Hematopoietic multipotent progenitor cell treated with erythropoietin and hydrocortisone succinate and interleukin-3 and kit ligand, for 6 days (in vitro differentiated cells): ENCODE data around the gene PALLD.

ENCODE experiments used
- DNase-seq: peaks from one replicate; pipeline ENCODE4 v3.0.0-alpha.2; 2015

Gene PALLD

DNA sequence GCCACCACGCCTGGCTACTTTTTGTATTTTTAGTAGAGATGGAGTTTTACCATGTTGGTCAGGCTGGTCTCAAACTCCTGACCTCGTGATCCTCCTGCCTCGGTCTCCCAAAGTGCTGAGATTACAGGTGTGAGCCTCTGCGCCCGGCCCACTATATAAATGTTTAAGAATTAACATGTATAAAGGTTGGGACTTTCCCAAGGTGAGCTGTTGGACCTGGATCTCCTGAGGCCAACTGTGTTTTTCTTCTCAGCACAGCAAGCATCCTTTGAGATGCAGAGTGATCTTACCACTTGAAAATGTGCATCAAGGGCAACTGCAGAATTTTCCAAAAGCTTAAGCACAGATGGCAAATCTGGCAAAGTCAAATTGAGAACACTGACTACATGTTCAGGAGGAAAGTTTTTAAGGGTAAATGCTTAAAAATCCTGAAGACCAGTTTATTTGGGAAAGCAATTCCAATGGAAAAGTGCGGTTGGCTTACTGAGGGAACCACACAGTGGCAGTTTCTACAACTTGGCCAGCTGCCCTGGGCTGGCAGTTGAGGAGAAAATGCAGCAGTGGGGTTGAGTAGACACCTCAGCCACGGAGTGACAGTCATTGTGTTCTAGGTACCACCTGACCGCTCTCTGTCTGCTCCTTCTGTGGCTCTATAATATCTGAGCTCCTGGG lies 344.3 kb downstream of the PALLD start:
- DNase-seq: no peak

DNA sequence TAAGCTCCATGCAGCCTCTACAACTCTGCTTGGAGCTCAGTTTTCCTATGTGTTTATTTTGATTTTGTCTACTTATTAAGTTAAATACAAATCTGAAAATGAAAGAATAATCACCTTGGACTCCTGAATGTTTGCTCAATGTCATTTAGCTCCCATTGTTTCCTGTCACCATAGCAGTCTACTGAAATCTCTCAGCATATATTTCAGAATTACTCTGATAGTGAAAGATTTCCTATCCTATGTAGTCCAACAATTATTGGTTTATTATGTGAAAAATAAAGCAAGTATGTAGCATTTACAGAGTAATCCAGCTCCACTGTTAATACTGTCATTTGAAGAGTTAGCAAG lies 344.8 kb downstream of the PALLD start:
- DNase-seq: no peak

DNA sequence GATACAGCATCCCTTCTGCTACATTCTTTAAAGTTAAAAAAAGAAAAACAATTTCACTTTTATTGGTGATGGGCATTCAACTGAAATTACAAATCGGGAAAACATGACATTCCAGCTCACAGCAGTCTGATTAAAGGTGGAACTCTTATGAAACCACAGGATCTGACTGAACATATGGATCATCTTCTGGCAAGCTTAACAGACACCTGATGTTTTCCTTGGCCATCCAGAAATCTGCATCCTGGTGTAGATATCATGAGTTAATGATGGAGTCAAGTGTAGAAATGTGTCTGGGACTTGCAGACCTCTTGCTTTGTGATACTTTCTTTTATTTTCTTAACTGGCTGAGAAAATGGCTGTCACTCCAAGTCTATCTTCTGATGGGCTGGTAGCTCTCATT lies 345.3 kb downstream of the PALLD start:
- no peak for DNase-seq

DNA sequence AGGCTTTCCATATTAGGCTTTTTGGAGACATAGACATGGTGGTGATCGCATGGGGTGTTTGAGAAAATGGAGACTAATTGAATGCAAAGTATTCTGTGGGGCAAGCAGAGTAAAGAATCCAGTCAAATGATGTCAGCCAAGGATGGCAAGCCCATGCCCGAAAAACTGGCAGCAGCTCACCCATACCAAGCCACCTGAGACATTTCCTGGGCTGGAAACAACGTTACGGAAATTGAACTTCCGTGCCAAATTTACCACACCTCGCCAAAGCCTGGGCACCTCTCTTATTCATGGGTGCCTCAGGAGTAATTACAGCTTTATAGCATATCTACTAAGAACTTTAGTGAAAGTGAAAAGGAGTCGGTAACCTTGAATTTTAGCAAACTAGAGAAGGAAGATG lies 346.8 kb downstream of the PALLD start:
- DNase-seq: no peak

DNA sequence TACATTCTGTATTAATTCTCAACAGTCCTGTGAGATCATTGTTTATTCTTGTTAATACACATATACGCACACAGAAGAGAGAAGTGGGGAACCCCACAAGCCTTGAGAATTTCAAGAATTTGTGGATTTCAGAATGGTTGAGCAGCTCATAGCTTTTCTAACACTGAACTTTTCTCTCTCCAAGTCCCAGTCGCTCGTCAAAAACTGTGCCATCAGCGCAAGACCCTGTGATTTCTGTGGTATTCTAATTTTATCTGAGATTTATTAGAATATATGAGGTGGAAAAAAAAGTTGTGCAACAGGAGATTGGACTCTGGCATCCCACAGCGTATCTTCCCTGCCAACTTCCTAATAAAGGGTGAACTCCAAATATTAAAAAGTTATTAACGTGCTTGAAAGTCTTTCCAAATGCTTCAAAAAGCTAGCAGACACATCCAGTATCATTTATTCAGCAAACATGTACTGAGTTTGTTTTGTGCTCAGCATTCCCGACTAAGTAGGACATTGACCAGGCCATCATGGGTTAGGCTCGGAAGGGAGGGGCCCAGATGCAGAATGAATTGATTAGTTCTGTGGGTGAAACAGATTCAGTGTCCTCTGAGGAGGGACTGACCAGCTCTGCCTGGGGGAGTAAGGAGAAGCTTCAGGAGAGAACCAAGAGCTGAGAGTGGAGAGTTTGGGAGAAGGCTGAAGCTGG lies 347.6 kb downstream of the PALLD start:
- DNase-seq: no peak

DNA sequence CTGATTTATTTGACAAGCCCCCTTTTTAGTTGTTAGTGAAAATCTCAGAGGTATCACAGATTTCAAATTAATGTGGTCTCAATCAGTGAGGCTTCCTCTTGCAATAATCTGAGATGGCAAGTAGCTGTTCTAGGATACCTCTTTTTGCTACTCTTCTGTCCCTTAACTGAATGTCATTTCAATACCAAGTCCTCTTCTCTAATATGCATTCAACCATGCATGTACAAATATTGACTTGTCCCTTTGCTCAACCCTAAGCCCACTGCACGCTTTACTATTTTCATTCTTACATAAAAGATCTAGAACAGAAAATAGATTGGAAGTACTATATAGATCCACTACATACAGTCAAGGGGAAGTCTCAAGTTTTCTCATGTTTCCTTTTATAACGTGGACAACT lies 349.0 kb downstream of the PALLD start:
- no peak for DNase-seq

DNA sequence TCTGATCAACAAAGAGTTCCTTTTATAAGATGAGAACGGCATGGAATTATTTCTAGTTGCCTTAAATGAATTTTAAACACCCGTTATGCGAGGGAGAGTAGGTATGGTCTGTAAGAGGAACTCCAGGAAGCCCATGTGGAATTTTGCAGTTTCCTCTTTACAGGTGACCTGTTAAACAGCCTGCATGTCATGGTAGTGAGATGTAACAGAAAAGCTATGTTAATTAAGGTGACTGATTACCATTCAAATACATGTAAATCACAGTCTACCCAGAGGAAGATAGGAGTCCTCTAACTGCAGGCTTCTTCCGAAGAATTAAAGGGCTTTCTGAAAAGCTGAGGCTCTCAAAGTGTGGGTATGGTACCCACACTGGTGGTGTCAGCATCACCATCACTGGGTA lies 349.6 kb downstream of the PALLD start:
- DNase-seq: no peak

DNA sequence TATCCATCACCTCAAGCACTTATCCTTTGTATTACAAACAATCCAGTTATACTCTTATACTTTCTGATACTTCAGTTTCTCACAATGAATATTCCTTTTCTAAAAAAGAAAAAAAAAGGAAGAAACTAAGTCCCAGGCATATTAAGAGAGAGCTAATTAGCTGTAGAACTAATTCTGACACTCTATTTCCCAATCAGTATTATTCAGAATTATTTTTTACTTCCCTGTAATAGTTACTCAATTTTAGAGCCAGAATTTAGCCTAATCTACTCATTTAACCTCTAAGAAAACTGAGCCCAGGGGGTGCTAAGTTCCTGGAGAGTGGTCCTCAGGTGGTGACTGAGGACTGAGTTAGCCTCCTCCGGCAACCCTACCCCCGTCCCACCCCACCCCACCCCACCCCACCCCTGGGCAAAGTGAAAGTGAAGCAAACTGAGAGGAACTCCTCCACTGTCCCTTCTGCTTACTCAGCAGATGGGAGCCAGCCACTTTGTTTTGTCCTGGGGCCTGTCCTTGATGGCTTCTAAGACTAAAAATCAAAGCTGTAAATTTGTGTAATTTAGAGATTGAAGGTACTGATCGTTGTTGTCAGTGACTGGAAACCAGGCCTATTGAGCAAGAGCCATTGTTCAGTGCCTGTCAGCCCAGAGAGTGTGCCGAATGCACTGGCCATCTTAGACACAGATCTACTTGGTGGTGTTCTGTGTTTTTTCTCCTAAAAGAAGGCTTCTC lies 351.1 kb downstream of the PALLD start:
- DNase-seq: peak; percentile 20

GRCh38 chr4:168849030-168849675 lies 352.3 kb downstream of the PALLD start:
- no peak for DNase-seq

DNA sequence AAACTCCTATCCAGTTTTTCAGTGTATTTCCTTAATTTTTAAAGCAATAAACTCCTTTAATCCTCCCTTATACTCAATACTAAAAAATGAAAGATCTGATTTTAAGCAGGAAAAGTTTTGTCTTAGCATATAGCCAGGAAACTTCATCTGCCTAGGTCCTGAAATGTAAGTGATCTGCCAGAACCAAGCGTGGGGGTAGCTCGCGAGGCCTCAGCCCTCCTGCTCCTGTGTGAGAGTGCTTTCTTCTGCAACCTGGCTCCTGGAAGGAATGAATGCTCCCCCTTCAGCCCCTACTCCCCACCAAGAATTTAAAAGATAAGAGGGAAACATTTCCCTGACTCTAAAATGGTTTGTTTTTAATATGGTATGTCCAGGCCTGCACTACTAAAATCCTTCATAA lies 353.1 kb downstream of the PALLD start:
- no peak for DNase-seq

DNA sequence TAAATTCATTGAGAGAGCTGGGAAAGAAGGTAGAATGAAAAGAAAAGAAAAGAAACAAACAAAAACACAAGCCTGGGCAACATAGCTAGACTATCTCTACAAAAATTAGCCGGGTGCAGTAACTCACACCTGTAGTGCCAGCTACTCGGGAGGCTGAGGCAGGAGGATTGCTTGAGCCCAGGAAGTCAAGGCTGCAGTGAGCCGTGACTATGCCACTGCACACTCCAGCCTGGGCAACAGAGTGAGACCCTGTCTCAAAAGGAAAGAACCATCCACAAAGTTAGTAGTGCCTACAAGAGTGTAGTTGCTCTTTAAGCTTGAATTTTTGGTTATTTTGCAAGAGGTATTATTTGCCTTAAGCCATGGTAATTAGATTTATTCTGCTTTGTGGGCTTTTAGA lies 355.5 kb downstream of the PALLD start:
- DNase-seq: no peak

DNA sequence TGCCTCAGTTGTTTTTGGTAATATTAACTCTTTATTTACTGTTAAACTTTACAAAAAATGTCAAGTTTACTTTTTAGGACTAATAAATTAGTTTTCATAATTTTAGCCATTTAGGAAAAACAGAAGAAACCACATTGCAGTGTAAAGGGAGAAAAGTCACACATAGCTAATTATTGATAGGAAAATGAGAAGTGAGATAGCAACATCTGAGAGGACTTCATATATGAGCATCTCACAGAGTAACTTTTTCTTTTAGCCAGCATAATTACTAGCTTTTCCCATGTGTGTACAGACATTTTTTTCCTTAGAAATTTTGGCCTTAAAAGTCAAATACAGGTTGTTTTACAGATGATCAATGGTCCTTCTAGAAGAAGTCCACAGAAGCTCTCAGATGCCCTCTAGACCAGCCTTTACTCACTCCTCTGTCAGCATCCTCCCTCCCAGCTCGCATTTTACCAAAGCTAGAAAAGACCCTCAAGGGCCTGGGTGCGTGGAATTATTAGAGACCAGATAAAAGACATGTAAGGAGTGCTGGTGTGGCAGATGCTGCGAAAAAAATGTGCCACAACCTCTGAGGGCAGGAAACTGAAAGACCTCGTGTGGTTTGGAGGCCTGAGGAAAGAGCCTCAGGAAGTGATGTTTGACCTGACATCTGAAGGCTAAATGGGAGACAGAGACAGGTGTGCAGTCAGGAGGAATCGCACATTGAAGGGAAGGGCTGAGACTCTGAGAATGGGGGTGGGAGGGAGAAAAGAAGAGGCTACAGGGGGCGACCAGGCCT lies 356.3 kb downstream of the PALLD start:
- DNase-seq: no peak

GRCh38 chr4:168853770-168854169 lies 356.9 kb downstream of the PALLD start:
- no peak for DNase-seq

DNA sequence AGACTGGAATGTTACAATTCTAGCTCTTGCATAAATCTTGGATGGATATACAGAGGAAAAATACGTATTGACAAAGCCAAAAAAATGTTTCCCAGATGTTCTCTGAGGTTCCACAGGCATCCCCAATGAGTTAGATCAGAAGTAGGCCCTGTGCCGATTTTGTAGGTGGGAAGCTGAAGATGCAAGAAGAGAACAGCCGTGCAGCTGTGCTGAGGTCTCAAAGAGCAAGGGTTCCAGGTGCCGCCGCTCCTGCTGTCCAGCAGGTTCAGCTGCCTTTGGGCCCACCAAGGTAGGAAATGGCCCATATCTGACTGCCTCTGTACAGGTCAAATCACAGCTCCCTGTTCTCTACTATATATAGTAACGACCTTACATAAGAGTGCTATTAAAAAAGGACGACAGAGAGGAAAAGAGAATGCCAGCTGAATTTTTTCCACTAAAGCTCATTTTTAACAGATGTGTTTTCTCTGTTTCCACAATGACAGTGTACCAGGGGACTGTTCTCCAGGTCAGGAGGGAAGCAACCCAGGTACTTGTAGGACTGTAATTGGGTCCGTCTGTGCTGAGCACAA lies 357.6 kb downstream of the PALLD start:
- DNase-seq: no peak

DNA sequence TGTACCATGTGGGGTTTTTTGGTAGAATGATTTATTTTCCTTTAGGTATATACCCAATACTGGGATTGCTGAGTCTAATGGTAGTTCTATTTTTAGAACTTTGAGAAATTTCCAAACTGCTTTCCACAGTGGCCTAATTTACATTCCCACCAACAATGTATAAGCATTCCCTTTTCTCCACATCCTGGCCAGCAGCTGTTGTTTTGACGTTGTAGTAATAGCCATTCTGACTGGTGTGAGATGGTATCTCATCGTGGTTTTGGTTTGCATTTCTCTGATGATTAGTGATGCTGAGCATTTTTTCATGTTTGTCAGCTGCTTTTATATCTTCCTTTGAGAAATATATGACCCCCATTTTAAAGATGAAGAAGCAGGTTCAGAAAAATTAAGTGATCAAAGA lies 359.5 kb downstream of the PALLD start:
- DNase-seq: no peak

DNA sequence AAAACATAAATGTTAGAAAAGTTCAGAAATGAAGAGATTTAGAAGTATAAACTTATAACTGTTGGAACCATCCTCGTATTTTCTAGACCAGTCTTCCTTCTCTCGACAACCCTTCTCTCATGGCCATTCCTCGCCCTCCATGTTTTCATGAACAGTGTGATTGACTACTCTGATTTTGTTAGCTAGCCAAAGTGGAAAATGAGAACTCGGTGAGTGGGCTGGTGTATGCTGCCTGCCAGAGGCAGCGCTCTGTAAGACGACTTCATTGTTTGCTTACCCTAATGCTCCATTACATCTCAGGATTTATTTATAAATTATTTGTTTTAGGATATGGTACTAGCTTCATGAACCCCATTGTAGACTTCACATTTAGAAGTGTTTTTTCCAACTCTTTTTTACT lies 360.2 kb downstream of the PALLD start:
- DNase-seq: no peak

DNA sequence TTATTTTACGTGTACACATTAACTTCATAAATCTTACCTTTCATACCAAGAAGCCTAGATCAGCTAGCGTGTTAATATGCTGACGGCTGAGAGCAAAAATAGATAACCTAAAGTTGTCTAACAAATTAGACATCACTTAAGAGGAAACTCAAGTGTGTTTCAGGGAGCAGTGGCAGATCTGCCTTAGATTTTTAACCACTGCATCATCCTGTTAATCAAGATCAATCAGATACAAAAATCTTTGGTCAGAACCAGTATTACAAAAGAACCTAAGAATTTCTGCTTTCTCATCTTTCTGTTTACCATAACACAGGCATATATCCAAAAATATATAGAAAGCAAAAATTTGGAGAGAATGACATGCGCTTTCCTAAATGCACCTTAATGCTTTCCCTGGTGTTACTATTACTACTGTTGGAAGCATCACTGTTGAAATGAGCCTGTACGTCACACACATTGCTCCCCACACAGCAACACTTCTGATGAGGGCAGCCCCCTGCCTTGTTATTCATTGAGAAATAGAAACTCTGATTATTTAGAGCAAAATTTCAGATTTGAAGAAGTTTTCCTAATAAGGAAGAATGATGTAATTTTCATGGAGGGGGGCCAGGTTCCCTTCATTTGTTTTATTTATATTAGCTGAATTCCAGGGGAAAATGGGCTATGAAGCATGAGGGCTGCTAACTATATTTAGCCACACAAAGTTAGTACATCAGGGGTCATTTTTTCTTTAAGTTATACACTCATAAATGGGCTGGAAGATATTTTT lies 360.9 kb downstream of the PALLD start:
- DNase-seq: peak; percentile 45

- no peak for DNase-seq
Measured at GRCh38 chr4:168859100-168859499, 362.2 kb downstream of the PALLD start.

- DNase-seq: no peak
Measured at GRCh38 chr4:168859888-168860694, 363.2 kb downstream of the PALLD start.

DNA sequence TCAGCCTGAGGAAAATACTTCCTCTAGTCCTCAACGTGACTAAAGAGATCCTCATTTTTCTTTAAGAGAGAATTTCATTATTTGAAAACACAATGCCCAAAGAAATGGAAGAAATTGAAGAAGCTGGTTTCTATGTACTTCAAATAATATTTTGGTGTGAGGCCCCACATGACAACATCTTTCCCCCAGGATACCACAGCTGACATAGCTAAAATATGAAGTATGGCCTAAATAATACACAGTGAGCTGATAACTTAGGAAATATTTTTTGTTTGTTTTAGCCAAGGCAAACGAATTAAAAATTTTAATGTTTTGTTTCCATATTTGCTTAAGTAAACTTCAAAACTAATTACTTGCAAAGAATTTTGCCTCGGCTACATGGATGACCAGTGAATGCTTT lies 364.0 kb downstream of the PALLD start:
- DNase-seq: no peak
